Sigmoid colon (tissue), 4 donors: ENCODE results near the gene CAMK1G.

Experiments
- POLR2AphosphoS5 ChIP-seq, 4 donors: sonication (generic); formaldehyde crosslinking; IDR thresholded peaks; one replicate each; pipeline ENCODE4 v1.6.1; 2017; ENCODE audit warnings: antibody characterized with exemption in 4 of 4
- TF ChIP-seq, protein P1 (sequence below), 4 experiments: fragments of 450-650 bp in 3 of 4; fragments of 200-600 bp in 1 of 4; IDR thresholded peaks; one replicate each; pipeline ENCODE4 v1.5.1; 2016 to 2019; ENCODE audit warnings: antibody characterized with exemption in 4 of 4, mild to moderate bottlenecking in 3 of 4, moderate library complexity in 2 of 4

DNA sequence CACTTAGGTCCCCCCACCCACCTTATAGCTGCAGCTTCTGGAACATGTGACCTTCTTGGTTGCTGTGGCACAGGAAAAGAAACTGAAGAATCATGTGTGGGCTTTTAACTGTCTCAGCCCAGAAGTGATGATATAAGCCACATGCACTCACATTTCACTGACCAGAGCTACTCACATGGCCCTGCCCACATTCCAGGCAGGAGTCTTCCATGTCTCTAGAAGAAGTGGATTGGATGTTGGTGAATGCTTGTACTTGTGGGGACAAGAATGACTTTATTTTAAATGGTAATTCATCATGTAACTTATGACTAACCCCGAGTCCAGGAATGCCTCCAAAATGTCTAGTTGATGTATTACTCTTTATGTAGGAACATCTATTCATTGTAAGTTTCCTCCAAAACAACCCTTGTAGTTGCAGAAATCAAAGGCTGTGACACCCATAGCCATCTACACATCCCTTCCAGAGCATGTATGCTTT, 15.8 kb upstream of the CAMK1G start:
- TF ChIP-seq, protein P1, sequence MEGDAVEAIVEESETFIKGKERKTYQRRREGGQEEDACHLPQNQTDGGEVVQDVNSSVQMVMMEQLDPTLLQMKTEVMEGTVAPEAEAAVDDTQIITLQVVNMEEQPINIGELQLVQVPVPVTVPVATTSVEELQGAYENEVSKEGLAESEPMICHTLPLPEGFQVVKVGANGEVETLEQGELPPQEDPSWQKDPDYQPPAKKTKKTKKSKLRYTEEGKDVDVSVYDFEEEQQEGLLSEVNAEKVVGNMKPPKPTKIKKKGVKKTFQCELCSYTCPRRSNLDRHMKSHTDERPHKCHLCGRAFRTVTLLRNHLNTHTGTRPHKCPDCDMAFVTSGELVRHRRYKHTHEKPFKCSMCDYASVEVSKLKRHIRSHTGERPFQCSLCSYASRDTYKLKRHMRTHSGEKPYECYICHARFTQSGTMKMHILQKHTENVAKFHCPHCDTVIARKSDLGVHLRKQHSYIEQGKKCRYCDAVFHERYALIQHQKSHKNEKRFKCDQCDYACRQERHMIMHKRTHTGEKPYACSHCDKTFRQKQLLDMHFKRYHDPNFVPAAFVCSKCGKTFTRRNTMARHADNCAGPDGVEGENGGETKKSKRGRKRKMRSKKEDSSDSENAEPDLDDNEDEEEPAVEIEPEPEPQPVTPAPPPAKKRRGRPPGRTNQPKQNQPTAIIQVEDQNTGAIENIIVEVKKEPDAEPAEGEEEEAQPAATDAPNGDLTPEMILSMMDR (IDR thresholded peaks at IDR 0.05), result no peak
- no peak for TF ChIP-seq POLR2AphosphoS5 (IDR thresholded peaks at IDR 0.05)
